Midbrain (tissue), 1 donor: Measurements from ENCODE around the gene CCDC154.

Source experiments
- DNase-seq: peaks from one replicate; lab custom pipeline; 2025; lab: John Stamatoyannopoulos, UW

The CCDC154 gene

DNA sequence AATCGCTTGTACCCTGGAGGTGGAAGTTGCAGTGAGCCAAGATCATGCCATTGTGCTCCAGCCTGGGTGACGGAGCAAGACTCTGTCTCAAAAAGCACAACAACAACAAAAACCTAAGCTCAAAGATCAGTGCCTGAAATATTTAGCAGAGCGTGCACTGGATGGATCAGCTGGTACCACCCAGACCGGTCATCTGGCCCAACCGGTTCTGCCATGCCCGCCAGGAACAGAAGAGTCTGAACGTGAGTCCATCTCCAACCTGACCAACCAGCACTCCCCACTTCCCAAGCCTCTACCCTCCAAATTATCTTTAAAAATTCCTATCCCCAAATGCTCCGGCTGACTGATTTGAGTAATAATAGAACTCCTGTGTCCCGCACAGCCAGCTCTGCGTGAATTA is 22.3 kb downstream of the CCDC154 start:
- no peak for DNase-seq

DNA sequence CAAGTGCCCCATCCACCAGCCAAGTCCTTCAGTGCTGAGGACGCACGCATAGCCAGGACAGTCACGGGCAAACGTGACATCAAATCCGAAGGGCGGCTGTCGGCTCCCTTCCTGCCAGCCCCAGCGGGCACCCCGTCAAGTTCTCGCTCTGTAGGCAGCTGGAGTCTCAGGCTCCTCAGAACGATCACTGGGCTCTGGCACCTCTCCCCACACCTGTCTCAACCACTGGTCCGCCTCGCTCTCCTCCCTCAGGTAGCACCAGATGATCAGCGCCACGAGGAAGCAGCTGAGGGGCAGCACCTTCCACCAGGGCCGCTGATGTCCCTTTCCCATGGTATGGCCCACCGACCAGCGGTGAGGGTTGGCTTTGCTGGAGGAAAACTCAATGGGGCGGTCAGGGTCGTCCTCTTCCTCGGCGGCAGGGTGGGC is 24.2 kb downstream of the CCDC154 start:
- no peak for DNase-seq

DNA sequence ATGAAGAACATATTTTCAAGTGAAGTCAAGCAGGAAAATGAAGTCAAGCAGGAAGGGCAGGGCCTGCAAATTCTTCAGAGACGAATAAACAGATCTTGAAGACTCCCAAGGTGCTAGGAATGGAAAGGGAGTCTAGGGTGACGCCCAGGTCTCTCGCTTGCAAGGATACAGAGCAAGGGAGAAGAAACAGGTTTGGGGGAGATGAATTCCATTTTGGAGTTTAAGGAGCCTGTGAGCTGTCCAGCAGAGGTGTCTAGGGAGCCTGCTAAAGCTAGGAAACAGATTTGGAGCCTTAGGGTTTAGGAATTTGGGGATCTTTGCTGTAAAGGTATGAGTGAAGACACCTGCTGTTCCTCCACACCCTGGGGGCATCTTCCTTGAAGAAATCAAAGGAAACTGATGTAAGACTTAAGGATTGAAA is 27.8 kb downstream of the CCDC154 start:
- DNase-seq = no peak

DNA sequence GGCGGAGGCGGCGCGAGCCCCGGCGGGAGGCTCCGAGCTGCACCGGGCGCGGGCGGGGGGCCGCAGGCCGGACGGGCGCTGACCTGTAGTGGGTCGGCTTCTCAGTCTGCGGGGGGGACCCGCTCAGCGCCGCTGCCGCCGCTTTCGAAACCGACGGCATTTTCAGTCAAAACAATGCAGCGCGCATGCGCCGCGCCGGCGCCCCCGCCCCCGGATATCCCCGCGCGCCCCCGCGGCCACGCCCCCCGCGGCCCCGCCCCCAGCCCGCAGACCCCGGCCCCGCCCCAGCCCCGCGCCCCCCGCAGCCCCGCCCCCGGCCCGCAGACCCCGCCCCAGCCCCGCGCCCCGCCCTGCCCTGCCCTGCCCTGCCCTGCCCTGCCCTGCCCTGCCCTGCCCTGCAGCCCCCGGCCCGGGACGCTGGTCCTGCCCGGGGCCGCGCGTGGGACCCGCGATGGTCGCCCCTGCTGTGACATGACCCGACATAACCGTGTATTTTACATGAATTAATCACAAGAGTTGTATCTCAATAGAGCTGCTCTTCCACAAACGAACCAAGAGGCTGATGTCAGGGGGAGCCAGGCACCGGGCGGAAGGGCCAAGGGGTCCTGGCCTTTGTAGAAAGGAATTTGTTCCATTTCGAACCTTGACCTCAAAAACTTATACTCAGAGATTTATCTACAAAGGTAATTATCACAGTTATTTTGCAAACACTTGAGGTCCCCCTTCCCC is 29.7 kb downstream of the CCDC154 start, which contains the start of gene UNKL:
Gene UNKL (minus strand): TSS at position 173 of the 729 bp plus-strand sequence. CDS start 13 bp downstream, at position 160.
- DNase-seq = peak; percentile 53

DNA sequence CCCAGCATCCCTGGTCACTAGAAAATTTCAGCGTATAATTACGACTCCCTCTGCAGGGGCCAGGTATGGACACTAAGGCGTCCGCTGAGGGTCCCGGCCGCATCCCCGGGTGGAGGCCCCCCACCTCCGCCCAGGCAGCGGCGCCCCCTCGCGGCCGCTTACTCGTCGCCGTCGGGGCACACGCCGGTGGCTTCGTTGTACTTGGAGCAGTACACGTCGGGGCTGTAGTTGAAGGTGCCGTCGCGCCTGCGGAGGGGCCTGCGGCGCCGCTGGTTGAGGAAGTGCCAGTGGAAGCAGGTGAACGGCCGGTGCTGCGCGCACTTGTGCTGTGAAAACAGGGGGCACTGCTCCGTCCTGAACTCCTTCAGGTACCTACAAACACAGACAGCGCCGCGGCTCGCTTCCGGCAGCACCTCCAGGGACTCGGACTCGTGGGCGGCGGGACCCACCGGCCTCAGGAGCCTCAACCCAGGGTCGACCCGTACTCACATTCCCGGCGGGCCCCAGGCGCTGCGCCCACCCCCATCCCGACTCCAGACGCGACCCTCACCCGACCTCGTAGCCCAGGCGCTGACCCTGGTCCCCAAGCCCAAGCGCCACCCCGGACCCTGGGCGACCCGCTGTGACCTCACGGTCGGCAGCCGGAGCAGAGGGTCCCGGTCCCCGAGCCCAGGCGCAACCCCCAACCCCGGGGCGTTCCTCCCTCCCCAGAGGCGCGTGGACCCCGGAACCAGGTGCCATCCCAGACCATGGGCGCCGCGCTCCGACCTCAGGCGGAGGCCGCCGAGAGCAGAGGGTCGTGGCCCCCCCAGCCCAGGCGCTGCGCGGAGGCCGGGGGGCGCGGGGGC is 30.4 kb downstream of the CCDC154 start:
- peak; percentile 9 for DNase-seq

DNA sequence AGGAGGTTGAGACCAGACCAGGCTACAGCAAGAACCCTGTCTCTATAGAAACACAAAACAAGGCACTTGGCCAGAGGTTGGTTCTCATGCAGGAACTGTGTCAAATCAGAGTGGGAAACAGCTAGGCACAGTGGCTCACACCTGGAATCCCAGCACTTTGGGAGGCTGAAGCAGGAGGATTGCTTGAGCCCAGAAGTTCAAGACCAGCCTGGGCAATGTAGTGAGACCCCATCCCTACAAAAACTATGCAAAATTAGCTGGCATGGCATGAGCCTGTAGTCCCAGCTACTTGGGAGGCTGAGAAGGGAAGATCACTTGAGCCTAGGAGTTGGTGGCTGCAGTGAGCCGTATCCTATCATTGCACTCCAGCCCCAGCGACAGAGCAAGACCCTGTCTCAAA is 31.5 kb downstream of the CCDC154 start:
- no peak for DNase-seq

DNA sequence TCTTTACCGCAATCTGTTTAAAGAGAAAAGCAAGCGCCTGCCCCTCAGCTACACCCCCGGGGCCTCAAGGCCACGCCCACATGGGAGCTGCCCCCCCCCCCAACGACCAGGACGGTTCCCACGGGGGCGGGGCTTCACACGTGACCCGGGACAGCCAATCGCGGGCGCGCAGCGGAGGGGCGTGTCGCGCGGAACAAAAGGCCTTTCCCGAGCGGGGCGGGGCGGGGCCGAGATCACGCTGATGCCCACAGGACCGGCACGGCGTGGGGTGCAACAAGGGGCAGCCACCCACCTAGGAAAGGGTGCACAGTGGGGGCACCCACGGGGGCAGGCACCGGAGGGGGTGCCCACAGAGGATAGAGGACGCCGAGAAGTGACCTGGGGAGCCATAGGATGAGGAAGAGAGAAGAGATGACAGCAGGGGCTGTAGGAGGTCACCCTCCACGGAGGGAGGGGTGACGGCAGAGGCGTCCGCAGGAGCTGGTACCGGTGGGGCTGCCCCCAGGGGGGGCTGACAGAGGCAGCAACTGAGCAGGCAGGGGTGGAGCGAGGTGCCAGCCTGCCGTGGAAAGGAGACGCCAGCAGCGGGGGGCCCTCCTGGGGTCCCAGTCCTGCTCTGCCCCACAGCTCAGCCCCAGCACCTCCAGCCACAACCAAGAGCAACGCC is 36.1 kb downstream of the CCDC154 start:
- peak; percentile 96 for DNase-seq

DNA sequence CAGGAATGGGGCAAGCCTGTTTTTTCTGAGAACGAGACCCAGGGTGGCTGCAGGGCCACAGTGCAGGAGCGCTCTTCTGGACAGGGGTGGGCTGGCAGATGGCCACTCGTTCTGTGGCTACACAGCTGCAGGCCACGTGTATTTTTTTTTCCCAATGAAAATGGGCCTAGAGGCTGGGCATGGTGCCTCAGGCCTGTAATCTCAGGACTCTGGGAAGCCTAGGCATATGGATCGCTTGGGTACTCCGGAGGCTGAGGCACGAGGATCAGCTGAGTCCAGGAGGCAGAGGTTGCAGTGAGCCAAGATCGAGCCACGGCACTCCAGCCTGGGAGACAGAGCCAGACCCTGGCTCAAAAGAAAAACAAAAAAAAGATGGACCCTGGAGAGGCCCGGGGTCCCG is 36.6 kb downstream of the CCDC154 start:
- DNase-seq = no peak

DNA sequence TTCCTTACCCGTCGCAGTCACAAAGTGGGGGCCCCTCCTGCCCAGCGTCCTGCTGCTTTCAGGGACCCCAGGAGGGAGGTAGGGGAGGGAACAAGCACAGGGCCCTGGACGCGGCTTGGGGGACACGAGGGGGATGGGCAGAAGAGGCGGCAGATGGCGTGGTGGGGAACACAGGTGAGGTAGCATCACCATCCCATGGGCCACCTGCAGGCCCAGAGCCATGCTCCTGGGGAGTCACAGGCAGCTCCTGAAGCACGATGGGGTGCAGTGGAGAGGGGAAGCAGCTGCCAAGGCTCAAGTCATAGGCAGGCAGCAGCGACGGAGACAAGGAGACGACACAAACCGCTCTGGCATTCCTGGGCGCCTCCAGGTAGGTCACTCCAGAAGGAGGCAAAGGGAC is 40.6 kb downstream of the CCDC154 start:
- no peak for DNase-seq

DNA sequence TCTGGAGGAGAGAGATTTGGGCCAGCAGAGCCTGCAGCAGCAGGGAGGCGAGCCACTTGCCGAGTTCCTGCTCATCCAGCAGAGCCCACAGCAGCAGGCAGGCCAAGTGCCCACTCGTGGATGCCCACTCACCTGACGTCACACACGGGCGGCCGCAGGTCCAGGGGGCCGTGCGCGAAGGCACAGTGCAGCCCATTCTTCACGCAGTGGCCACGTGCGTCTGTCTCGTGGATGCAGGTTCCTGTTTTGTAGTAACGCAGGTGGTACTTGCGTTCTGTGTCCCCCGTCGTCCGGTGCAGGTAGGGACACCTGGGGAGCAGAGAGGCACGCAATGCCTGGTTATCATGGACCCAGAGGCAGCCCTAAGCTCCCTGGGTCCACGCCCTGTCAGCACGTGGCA is 41.3 kb downstream of the CCDC154 start:
- DNase-seq = no peak

DNA sequence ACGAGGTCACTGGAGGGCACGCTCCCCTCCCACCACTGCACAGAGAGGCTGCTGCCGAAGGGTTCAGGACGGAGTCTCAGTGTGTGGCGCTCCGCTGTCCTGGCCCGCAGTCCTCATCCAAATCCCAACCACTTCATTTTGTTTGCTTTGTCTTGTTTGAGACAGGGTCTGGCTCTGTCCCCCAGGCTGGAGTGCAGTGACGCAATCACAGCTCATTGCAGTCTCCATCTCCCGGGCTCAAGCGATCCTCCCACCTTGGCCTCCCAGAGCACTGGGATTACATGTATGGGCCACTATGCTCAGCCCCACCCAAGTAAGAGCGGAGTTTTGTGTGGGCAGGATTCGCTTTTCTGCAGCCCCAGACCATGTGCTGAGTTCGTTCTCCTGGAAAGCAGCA is 42.6 kb downstream of the CCDC154 start:
- DNase-seq = no peak

DNA sequence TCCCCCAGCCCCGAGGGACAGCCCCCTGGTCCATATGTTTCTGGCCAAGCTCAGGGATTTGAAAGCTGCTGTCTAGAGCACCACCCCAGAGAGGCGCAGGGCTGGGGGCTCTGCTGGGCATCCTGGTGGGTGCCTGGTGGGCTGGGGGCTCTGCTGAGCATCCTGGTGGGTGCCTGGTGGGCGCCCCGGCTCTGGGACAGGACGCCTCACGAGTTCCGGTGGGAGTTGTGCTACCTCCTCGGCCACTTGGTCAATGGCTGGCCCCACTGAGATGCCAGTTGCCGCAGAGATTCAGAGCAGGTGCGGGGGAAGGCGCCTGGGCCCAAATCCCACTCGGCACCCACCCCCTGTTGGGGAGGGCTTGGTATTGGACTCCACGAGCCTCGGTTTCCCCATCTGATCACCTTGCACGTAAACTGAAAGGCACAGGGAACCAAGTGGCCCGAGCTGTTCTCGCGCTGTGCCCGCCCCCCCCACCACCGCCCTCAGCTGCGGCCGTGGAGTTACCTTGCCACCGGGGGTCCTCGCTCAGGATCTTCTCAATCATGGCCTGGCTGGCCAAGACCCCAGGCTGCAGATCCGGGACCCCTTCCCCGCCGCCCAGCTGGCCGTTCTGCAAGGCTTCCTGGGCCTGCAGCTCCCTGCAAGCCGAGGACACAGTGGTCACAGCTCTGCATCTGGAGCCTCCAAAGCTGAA is 43.1 kb downstream of the CCDC154 start:
- DNase-seq = no peak

DNA sequence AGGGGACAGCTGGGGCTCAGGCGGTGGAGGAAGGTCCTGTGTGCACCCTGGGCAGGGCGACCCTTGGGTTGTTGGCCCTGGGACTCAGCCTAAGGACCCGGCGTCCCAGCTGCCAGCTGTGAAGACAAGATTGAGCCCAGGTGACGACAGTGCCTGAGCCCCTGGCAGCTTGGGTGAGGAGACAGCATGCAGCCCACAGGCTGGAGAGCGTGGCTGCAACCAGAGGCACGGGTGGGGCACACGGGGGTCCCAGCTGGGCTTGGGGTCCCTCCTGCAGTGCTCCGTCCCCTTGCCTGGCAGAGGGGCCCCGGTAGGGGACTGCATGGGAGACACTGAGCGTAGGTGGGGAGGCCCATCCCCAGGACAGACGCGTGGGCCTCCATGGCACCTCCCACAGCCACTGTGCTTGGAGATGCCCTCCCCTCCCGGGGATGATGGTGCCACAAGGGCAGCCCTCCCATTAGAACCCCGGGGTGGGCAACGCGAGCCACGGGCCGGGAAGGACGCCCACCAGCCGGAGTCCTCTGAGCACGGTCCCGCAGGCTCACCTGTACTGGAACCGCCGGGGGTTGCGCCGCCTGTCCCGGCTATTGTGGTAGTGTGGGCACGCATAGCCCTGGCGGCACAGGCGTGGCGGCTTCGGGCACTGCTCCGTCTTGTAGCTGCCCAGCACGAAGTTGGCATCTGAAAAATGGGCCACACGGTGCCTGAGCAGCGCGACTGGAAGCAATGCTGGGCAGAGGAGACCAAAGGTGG is 45.4 kb downstream of the CCDC154 start:
- DNase-seq = no peak

DNA sequence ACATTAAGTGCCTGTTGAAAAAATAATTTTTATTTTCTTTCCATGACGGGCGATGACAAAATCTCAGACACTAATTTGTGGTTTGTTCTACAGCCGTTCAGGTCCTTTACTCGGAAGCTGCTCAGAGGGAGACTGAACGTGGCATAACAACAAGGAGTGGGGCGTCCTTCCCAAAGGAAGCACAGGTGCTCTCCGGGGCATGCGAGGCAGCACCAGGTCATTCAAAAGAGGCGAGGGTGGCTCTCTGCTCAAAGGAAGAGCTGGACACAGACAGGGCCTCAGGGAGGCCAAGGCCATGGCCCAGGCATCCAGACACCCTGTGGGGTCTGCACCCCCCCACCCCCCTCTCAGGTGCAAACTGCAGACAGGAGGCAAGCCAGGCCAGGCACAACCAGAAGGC is 46.0 kb downstream of the CCDC154 start:
- no peak for DNase-seq

DNA sequence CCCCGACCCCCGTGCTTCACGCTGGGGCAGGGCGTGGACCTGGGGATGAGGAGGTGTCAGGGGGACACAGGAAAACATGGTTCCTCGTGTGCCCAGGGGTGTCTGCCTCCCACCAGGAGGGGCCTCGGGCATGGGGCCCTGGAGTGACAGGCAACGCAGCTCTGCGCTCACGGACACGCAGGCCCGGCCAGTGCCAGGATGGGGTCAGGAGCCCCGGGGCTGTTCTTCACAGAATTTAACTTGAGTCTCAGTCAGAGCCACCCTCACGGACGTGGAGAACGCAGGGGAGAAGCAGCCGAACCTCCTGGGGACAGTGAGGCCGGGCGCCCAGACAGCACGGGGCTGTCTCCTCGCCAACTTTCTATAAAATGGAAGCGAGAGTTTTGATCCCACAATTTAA is 46.6 kb downstream of the CCDC154 start:
- DNase-seq = no peak

DNA sequence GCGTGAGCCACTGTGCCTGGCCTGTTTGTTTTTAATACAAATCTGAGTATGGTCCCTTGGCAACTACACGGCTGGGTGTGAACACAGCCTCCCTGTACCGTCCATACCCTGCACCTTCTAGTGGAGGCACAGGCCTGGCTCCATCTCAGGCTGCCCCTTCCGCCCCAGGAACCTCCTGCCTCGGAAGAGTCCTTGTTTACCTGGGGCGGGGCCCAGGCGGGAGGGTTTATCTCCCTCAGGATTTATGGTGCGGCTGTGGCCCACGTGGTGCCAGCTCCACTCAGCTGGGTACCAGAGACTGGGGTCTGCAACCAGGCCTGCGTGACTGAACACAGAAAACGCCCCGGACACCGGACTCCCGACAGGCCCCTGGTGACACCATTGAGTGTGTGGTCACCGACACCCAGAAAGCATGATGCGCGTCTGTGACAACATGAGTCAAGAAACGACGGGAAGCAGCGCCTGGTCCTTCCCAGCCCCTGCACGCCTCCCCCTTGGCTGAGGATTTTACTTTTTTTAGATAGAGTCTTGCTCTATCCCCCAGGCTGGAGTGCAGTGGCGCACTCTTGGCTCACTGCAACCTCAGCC is 48.8 kb downstream of the CCDC154 start:
- no peak for DNase-seq

DNA sequence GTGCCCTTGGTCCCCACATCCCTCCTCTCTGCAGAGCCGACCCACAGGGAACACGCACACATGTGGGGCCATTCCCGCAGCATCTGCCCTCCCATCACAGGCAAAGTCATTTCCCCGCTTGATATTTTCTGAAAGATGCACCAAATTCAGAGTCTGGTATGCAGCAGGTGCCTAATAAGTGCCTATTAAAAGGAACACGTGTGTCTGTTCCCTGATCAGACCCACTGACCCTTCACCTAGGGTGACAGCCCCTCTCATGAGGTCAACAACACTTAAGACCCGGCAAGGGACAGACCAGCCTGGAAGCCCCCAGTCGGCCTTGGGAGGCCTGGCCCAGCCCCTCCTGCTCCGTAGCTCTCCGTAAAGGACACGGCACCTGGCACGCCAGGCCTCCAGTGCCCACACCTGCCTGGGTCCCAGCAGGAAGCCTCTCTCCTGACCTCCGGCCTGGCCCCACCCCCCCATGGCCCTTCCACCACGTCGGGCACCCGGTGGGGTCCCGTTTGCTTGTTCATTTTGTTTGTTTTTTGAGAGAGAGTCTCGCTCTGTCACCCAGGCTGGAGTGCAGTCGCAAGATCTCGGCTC is 49.9 kb downstream of the CCDC154 start:
- no peak for DNase-seq

DNA sequence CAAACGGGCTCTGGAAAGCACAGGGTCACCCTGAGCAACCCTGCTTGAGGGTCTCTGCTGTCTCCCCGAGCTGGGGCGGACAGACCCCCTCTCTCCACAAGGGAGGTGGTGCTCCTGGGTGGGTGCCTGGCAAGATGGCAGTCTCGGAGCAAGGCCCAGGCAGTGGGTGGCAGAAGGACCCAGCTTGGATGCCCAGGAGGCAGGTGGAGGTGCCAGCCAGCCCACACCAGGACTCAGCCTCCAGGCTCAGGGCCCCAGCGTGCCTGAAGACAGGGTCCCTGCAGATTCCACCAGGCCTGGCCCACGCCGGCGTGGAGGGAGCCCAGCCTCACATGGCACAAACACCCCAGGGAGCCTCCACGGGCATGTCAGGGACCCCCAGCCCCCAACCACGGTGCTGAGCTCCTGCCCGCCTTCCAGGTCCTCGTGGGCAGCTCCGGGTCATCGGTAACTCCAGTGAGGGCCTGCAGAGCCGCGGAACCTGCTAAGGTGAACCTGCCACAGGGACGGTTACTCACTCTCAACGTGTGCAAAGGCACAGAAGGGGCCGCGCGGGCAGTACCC is 50.7 kb downstream of the CCDC154 start:
- no peak for DNase-seq

DNA sequence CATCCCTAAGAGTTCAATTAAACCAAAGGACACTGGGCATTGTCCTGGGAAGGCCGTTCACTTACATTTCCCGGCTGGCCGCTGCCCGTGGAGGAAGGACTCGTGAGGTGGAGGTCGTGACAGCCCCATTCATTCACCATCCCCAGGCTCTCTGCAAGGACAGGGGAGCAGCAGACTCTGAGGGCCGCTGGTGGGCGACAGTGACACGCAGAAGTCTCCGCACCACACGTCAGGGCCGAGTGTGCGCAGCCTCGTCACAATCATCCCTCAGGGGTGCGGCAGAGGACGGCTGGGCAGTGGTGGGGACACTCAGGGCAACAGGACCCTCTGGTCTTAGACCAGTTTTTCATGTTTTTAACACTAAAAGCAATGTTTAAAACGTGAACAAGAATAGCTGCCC is 51.5 kb downstream of the CCDC154 start:
- DNase-seq = no peak

DNA sequence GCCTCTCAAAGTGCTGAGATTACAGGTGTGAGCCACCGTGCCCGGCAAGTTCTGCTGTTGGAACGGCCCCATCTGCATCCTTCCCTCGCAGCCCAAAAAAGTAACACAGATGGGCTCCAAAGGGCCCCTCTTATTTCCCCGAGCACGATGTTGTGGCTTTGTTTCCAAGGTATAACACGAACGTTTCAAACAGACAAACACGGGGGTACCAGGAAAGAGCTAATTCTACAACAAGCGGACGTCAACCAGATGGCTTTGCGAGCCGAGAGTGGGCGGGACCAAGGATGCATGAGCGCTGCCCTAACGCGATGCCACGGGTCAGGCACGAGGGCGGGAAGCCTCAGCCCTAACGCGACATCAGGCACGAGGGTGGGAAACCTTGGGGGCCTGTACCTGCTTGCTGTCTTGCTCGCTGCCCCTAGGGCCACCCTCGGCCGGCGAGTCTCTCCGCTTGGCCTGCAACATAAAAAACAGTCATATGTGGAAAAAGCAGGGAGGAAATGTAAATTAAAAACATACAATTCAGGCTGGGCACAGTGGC is 54.0 kb downstream of the CCDC154 start:
- no peak for DNase-seq
